ENCODE data around the gene ABHD3.
"Not testable (repeated sequence)": the region's sequence is repeated elsewhere in the genome, so short reads cannot be mapped to it uniquely, and the experiment has no call there.

Gene ABHD3, protein sequence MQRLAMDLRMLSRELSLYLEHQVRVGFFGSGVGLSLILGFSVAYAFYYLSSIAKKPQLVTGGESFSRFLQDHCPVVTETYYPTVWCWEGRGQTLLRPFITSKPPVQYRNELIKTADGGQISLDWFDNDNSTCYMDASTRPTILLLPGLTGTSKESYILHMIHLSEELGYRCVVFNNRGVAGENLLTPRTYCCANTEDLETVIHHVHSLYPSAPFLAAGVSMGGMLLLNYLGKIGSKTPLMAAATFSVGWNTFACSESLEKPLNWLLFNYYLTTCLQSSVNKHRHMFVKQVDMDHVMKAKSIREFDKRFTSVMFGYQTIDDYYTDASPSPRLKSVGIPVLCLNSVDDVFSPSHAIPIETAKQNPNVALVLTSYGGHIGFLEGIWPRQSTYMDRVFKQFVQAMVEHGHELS

DNA sequence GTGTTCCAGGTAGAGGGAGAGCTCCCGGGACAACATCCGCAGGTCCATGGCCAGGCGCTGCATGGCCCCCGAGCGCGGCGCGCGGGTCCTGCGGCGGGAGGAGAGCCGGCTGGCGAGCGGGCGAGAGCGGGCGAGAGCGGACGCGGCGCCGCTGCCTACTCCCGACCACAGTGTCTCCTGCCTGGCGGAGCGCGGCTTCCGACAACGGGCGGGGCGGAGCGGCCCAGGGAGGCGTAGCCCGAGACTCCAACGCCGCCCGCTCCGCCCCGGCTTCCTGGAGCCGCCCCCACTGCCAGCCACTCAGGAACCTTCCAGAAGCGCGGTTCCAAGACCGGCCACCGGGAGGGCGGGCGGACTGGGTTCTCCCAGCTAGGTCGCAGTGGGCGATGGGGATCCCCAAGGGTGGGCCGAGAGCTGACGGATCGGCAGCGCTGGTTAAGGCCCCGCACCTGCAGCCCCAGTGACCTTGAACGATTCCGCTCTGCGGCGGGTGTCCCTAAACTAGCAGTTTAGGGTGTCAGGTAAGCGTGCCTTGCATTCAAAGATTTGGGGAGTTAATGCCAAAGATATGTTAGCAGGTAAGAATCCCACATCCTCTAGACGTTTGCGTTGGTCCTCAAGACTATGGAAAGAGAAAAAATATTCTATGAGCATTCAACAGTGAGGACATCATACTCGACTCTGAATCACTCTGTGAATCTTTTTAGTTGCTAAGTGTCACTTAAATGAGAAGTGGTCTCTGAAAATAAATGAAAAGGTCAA is at the start of gene ABHD3:
ABHD3 (minus strand) TSS at position 172 of the 762 bp plus-strand sequence; CDS start at position 63, 109 bp downstream.
- DNase-seq = peak; percentile 20 to 95 (median 87)

DNA sequence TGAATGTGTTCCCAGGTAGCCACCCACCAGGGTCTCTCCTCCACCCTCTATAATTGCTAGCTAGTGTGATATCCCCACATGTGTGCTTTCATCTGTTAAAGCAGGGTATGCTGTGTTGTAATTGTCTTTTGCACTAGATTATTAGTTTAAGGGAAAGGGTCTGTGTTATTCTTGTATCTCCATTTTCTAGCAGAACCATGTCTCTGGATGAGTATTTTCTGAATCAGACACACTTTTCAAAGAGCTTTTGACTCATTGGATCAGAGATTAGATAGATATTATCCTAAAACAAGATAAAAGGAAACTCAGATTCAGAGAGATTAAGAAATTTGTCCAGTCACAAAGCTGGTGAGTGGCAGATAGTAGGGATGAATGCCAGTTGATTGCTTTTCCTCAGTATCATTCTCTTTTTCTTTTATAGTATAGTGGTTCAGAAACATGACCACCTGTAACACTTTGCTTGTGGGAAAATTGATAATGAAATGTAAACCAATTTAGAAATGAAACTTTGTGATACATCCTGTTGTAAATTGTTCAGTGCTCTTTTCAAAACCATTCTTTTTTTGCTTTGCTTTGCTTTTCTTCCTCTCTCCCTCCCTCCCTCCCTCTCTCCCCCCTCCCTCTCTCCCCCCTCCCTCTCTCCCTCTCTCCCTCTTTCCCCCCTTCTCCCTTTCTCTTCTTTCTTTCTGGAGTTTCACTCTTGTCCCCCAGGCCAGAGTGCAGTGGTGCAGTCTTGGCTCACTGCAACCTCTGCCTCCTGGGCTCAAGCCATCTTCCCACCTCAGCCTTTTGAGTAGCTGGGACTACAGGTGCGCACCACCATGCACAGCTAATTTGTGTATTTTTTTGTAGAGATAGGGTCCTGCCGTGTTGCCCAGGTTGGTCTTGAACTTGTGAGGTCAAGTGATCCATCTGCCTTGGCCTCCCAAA is 43.5 kb upstream of the ABHD3 start:
- no peak for DNase-seq

DNA sequence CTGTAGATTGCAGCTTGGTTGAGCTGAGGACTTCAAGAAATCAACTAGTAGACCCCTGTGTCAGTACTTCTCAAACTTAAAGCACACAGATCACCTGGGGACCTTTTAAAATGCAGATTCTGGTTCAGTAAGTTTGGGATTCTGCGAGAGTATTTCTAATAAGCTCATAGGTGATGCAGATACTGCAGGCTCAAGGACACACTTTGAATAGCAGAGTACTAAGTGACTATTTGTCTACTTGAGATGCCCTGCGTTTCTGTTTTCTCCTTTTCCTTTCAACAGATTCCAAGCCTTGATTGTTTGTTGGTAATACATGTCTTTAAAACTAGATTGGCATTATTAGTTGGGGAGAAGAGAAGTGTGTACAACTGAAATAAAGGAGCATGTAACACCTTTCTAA is 42.7 kb upstream of the ABHD3 start:
- no peak for DNase-seq

DNA sequence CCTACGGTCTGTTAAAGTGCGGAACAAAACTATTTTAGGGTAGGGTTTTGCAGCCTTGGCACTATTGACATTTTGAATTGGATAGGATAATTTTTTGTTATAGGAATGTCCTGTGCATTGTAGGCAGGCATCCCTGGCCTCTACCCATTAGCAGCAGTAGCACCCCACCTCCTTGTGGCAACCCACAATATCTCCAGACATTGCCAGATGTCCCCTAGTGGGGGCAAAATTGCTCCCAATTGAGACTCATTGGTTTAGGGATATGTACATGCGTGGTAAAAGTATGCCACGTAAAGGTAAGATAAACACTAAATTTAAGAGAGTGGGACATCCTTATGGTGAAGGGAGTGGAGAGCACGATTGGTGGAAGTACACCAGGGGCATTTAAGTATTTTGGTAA is 40.7 kb upstream of the ABHD3 start:
- no peak for DNase-seq

DNA sequence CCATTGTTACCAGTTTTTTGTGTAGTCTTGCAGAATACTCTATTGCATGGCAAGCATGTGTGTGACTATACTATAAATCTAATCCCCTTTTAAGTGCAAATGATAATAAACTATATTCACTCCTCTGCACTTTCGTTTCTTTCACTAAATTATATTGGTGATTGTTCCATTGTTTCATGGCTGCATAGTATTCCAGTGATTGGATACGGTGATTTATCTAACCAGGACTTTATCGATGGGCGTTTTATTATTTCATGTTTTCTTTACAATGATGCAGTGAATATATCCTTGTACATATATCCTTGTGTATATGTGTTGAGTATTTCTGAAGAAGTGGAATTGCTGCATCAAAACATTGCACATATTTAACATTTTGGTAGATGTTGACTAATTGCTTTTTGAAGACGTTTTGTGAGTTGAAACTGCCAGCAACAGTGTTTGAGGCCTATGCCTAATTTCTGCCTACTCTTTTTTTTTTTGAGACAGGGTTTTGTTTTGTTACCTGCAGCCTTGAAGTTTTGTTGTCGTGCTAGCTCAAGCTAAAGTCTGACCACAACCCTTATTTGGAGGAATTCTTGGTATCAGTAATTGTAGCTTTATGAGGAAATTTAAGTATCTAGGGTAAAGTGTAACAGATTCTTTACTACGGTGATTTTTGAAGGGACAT is 38.7 kb upstream of the ABHD3 start:
- DNase-seq = no peak

DNA sequence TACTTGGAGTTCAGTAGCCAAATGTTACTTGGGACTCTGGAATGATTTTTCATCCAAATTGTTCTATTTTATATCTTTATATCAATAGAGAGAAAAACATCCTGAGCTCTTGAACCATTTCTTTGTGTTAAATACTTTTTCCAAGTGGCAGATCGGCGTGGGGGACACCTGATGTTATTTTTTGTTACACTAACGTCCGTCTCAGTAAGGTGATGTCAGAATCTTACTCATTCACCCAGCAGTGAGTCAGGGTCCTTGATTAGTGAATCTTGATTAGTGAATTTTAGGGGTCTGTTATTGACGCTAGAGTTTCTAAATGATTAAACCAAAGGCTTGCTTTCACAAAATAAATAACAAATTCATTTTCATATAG is 37.7 kb upstream of the ABHD3 start:
- DNase-seq = no peak

DNA sequence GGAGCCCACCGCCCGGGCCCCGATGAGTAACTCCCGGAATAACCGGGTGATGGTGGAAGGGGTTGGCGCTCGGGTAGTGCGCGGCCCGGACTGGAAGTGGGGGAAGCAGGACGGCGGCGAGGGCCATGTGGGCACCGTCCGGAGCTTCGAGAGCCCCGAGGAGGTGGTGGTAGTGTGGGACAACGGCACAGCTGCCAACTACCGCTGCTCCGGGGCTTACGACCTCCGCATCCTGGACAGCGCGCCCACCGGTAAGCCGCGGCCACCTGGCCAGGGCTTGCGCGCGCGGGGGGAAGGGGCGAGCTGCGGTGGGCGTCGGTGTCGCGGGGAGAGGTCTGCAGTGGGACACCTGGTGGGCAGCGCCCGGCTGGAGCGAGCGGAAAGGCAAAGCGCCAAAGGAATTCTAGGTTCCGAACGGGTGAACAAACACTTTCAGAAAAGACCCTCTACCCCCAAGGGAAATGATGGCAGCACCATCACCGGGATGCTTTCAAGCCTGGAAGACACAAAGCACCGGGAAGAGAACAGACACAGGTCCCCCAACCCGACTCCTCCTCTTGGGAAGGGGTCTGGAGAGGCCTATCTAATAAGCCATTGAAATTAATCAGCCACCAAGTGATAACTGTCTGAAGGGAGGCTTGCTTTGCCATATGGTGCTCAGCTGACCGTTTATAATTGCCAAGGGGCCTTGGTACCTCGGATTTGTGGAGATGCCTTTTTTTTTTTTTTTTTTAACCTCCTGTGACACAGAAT is 37.2 kb upstream of the ABHD3 start:
- DNase-seq = peak in 26 of 51 donors; percentile 8 to 56 (median 37)

DNA sequence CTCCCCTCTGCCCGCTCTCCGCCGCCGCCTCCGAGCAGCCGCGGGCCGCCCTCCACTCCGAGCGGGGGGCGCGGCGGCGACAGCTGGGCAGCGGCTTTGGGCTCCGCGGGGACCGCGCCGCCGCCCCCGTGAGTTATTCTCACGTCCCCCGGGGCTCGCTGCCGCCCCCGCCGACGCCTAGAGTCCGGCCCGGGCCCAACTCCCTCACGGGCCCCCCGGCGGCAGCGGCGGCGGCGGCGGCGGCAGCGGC is 36.7 kb upstream of the ABHD3 start:
- no peak for DNase-seq

DNA sequence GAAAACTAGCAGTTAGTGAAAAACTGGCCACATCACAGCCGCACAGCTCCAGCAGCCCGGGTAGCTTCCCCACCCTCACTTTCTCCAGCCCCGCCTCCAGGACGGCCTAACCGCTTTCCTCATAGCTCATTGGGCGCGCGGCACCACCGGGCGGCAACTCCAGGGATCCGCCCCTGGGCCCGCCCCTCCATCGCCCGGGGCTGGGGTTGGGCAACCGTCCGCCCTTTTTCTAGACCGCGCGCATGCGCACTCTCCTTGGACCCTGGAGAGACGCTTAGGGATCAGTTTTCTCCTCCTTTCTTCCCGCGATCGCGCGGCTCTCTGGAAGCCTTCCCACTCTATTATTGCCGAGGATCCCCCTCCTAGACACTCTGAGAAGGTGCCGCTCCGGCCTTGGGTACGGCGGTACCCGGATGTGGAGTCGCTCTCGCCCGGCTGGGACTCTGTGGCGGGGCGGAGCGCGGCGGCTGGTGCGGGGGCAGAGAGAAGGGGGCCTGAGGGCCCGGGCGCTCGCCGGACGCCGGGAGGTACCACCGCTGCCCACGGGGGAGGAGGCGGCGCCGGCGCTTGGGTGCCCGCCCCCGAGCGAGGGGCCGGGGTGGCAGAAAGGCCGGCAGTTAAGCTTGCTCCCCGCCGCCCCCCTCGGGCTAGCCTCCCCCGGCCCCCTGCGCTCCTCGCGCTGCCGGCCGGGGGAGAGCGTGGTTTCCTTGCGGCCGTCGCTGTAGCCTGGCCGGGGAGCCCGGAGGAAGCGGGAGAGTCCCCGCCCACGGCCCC is 36.2 kb upstream of the ABHD3 start, which contains the start of gene MIB1:
MIB1 (plus strand) TSS at position 255 of the 774 bp plus-strand sequence. CDS start 792 bp downstream, outside the sequence.
- DNase-seq = peak; percentile 87 to 100 (median 98)

DNA sequence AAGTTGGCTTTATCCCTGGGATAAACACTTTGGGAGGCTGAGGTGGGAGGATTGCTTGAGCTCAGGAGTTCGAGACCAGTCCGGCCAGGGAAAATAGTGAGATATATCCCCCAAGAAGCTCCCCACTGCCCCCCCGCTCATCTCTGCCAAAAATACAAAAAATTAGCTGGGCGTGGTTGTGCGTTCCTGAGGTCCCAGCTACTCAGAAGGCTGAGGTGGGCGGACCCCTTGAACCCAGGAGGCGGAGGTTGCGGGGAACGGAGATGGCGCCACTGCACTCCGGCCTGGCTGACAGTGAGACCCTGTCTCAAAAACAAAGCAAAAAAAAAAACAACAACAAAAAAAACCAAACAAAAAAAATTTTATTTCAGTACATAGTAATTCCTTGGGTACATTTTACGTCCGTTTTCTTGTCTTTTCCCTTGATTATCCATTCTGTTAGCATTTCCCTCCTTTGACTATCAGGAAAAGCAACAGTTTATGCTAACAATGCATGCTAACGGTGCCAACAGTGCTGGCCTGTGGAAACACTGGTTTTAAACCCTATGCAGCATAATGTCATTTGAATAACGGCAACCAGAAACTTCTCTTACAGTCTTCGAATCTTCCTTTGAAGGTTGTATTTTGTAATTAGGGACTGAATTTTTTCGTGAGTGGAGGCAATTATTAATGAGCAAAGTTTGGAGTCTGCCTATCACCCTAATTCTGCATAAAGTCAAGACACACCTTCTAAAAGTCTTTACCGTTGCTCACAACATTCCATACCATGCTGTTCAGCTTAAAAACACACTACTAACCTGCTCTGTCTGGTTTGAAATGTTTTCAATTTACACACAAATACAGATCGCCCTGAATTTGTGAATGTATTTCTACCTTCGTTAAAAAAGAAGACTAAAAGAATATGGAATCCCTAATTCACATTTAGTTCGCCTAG is 35.3 kb upstream of the ABHD3 start:
- DNase-seq = peak in 1 of 51 donors; percentile 2

DNA sequence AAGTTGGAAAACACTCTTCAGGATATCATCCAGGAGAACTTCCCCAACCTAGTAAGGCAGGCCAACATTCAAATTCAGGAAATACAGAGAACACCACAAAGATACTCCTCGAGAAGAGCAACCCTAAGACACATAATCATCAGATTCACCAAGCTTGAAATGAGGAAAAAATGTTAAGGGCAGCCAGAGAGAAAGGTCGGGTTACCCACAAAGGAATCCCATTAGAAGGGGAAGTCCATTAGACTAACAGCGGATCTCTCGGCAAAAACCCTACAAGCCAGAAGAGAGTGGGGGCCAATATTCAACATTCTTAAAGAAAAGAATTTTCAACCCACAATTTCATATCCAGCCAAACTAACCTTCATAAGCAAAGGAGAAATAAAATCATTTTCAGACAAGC is 32.4 kb upstream of the ABHD3 start:
- not testable (repeated sequence) for DNase-seq

DNA sequence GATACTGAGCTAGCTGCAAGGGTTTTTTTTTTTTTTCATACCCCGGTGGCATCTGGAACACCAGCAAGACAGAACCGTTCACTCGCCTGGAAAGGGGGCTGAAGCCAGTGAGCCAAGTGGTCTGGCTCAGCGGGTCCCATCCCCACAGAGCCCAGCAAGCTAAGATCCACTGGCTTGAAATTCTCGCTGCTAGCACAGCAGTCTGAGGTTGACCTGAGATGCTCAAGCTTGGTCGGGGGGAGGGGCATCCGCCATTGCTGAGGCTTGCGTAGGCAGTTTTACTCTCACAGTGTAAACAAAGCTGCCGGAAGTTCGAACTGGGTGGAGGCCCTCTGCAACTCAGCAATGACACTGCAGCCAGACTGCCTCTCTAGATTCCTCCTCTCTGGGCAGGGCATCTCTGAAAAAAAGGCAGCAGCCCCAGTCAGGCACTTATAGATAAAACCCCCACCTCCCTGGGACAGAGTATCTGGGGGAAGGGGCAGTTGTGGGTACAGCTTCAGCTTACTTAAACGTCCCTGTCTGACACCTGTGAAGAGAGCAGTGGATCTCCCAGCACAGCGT is 31.0 kb upstream of the ABHD3 start:
- DNase-seq = no peak

DNA sequence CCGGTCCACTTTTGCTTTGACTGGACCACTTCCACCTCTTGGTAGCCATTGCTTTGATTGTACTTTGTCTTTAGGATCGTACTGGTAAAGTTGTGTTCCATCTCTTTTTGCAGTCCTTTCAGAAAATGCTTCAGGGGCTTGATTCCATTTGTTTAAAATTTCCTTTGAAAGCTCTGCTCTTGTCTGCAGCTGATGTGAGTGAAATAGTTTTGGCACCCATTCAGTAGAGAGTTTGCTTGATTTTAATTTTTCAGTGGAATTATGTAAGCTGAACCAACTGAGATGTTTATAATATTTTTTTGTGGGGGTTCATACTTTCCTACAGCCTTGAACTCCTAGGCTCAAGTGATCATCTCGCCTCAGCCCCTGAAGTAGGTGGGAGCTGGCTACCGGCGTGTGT is 28.4 kb upstream of the ABHD3 start:
- no peak for DNase-seq

DNA sequence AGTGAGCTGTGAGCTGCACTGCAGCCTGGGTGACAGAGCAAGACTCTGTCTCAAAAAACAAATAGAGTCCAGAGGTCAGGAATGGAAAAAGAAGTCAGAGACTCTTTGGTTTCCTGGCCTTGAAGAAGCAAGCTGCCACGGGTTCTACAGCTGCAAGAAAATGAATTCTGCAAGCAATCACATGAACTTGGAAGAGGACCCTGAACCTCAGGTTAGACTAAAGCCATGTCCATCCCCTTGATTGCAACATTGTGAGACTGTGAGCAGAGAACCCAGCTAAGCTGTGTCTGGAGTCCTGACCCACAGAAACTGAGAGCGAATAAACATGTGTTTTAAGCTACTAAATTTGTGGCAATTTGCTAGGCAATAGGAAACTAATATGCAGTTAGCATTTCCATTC is 23.1 kb upstream of the ABHD3 start:
- no peak for DNase-seq

DNA sequence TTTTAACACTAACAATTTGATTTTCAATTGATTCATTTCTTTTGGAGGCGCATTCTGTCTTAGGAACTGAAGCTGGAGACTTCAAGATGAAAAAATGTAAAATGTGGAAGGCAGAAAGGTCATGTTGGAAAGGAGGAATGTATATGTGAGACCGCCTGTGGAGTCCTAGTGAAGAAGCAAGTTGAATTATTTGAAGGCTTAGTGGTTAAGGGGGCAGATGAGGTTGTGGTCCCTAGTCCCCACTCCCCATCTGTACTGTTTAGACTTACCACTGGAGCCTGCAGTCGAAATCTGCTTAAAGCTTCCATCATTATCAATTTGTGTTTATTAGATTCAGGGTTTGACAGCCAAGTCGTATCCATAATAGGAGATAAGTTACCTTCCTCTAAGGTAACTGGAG is 20.6 kb upstream of the ABHD3 start:
- no peak for DNase-seq

DNA sequence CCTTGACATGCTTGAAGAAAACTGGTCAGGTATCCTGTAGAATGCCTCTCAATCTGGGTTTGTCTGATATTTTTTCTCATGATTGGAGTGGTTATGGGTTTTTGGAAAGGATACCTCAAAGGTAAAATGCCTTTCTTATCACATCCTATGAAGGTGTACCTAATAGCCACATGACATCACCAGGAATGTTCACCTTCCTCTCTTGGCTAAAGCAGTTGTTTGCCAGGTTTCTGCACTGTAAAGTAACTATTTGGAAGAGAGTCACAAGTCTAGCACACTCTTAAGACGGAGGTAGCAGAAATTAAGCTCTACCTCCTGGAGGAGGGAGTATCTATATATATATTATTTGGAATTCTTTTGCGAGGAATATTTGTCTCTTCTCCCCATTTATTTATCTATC is 18.1 kb upstream of the ABHD3 start:
- no peak for DNase-seq

DNA sequence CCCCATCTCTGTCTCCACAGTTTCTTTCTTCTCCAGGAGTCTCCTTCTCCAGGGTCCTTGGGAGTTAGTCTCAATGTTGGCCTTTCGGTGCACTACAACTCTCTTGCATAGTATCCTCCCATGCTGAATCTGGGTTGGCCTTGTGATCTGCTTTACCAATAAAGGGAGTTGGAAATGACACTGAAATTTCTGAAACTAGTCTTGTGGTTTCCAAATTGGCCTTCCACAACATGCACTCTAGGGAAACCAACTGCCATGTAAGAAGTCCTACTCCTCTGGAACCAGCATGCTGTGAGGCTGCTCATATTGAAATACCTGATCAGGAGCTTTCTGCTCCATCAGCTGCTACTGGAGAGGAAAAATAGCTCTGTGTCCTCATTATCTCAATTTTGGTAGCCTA is 9.9 kb upstream of the ABHD3 start:
- no peak for DNase-seq

DNA sequence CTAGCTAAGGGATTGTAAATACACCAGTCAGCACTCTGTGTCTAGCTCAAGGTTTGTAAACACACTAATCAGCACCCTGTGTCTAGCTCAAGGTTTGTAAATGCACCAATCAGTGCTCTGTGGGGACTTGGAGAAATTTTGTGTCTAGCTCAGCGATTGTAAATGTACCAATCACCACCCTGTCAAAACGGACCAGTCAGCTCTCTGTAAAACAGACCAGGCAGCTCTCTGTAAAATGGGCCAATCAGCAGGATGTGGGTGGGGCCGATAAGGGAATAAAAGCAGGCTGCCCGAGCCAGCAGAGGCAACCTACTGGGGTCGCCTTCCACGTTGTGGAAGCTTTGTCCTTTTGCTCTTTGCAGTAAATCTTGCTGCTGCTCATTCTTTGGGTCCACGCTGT is 2.6 kb upstream of the ABHD3 start:
- DNase-seq = not testable (repeated sequence)
